GM12878 (cell line): Measurements from ENCODE around the gene PRKCG.

Source experiments
- EZH2 ChIP-seq: IDR thresholded peaks from 2 replicates; pipeline ENCODE4 v1.6.1; 2012; ENCODE audit warnings: low read depth, mild to moderate bottlenecking, control low read depth, inconsistent platforms, low read length, borderline replicate concordance; ENCODE audit not compliant: control insufficient read depth
- POLR2A ChIP-seq: IDR thresholded peaks from 2 replicates; pipeline ENCODE4 v1.6.1; 2011; ENCODE audit warnings: low read depth, mild to moderate bottlenecking, low read length
- TF ChIP-seq, protein P1 (sequence below), 3 experiments: IDR thresholded peaks in 2 of 3; conservative IDR thresholded peaks in 1 of 3; 2 replicates each; pipeline ENCODE4 v1.5.1; 2011; ENCODE audit warnings: low read depth in 3 of 3, low read length in 3 of 3, mild to moderate bottlenecking in 3 of 3, control low read depth in 2 of 3, moderate library complexity in 2 of 3, inconsistent platforms in 1 of 3, mixed read lengths in 1 of 3; ENCODE audit not compliant: control insufficient read depth in 2 of 3, insufficient read depth in 1 of 3; ENCODE audit errors: extremely low read depth in 1 of 3

DNA sequence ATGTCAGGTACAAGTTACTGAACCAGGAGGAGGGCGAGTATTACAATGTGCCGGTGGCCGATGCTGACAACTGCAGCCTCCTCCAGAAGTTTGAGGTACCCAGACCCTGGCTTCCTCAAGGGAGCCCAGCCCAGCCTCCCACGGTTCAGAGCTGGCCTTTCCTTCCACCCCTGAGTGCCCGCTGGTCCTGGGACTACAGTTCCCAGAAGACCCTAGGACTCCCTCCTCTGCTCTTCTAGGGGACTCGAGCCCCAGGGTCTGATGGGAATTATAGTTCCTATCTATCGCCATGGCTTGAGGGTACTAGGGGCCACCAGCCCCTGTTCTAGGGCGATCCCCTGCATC is 11.0 kb downstream of the PRKCG start:
- no peak for TF ChIP-seq EZH2
- TF ChIP-seq, protein P1, sequence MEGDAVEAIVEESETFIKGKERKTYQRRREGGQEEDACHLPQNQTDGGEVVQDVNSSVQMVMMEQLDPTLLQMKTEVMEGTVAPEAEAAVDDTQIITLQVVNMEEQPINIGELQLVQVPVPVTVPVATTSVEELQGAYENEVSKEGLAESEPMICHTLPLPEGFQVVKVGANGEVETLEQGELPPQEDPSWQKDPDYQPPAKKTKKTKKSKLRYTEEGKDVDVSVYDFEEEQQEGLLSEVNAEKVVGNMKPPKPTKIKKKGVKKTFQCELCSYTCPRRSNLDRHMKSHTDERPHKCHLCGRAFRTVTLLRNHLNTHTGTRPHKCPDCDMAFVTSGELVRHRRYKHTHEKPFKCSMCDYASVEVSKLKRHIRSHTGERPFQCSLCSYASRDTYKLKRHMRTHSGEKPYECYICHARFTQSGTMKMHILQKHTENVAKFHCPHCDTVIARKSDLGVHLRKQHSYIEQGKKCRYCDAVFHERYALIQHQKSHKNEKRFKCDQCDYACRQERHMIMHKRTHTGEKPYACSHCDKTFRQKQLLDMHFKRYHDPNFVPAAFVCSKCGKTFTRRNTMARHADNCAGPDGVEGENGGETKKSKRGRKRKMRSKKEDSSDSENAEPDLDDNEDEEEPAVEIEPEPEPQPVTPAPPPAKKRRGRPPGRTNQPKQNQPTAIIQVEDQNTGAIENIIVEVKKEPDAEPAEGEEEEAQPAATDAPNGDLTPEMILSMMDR (IDR thresholded peaks at IDR 0.05 in 2 of 3, conservative IDR thresholded peaks at IDR 0.05 in 1 of 3; ENCODE audit: control insufficient read depth in 2 of 3, extremely low read depth in 1 of 3, insufficient read depth in 1 of 3, low read depth in 3 of 3, low read length in 3 of 3) = no peak
- no peak for TF ChIP-seq POLR2A
